Measurements from ENCODE around the gene JDP2. TPM values are rescaled to one million over a fixed set of nuclear protein-coding genes. Genes with fewer than 3 reads are reported as not detected.

Gene JDP2
- total and polyA plus RNA-seq, 2 of the 4 experiments (the other 2 are of a cell fraction), result 35.7 to 38.4 TPM

DNA sequence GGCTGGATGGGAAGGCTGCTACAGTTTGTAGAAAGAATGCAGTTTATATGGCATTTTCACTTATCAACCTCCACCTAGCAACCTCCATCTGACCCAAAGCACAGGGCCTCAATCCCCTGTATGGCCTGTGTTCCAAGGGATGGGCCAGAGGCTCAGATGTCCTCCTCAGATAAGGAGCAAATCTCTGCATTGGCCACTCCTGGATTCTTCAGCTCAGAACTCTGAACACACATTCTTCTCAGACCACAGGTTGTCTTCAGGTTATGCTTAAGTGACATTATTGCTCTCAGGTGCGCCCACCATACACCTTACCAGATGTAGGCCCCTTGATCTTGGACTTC is 47.9 kb upstream of the JDP2 start:
- Histone ChIP-seq H3K23ac (ENCODE audit: low read depth, low read length) (no peak overlapping the region), H3K56ac (ENCODE audit: extremely low read depth, insufficient read depth, low read length) (no peak overlapping the region), H2AK9ac (replicated peaks; ENCODE audit: low read depth, low read length, poor library complexity) (no peak overlapping the region), H3K18ac (ENCODE audit: low read depth, low read length) (no peak overlapping the region), H3K27me3 (ENCODE audit: control insufficient read depth, insufficient read depth, low read length) (peaks cover 30% of the 10 kb centered on the region), H3K9me1 (ENCODE audit: insufficient read depth, low read length) (no peaks in the 10 kb centered on the region), H4K20me1 (ENCODE audit: insufficient read depth, low read length) (no peaks in the 10 kb centered on the region), H2BK20ac (ENCODE audit: low read depth, low read length) (no peak overlapping the region), H2BK120ac (ENCODE audit: low read depth, low read length) (no peak overlapping the region), H4K5ac (ENCODE audit: low read depth, low read length) (no peak overlapping the region), H3K79me1 (ENCODE audit: low read depth in 1 of 2, low read length in 2 of 2) (no peaks in the 10 kb centered on the region), H2AFZ (replicated peaks; ENCODE audit: low read length, poor library complexity) (no peak overlapping the region), H3K9me3 (ENCODE audit: control insufficient read depth, insufficient read depth, low read length) (0 out of 2 replicates have a peak, but pooled peaks cover 2% of the 10 kb centered on the region), H3K4me1 (ENCODE audit: control insufficient read depth, insufficient read depth, low read length) (no peaks in the 10 kb centered on the region), H4K91ac (ENCODE audit: insufficient read depth, low read depth, low read length) (no peak overlapping the region), H3K4me3 (ENCODE audit: insufficient read depth, low read depth, low read length) (no peak overlapping the region), H3K4ac (ENCODE audit: low read depth, low read length) (no peak overlapping the region), H3K4me2 (ENCODE audit: low read depth, low read length) (no peak overlapping the region), H3K14ac (replicated peaks; ENCODE audit: low read depth, low read length) (no peak overlapping the region), H2BK5ac (ENCODE audit: low read depth, low read length, poor library complexity, severe bottlenecking) (no peak overlapping the region), H4K8ac (ENCODE audit: low read depth in 2 of 2, low read length in 2 of 2) (no peak overlapping the region), H3K36me3 (ENCODE audit: control insufficient read depth, insufficient read depth, low read length) (no peaks in the 10 kb centered on the region), H2AK5ac (ENCODE audit: low read depth, low read length) (no peak overlapping the region), H3K27ac (ENCODE audit: insufficient read depth, low read length) (no peak overlapping the region), H2BK15ac (ENCODE audit: low read depth, low read length) (no peak overlapping the region), H3K9ac (ENCODE audit: low read depth, low read length) (no peak overlapping the region)
- no CpG with 5 or more reads among the region's 1 CpG for WGBS, 2 experiments (ENCODE audit: extremely low coverage in 2 of 2, insufficient read length in 1 of 2)
- ChIA-PET POLR2A (ENCODE audit: unreplicated experiment) (no interaction called here), CTCF (no interaction called here)
- DNase-seq (no peak), ATAC-seq (ENCODE audit: low read depth) (no peak)
- no TSS peak for BruUV-seq (replicated peaks)
- TF ChIP-seq MAZ (IDR thresholded peaks at IDR 0.05; ENCODE audit: borderline replicate concordance, low read depth, low read length) (no peak), CHD1 (IDR thresholded peaks at IDR 0.05; ENCODE audit: low read depth, low read length) (no peak), SMC3 (IDR thresholded peaks at IDR 0.05; ENCODE audit: low read depth, low read length) (no peak), FOS (IDR thresholded peaks at IDR 0.05; ENCODE audit: low read depth, low read length) (no peak), RFX5 (IDR thresholded peaks at IDR 0.05; ENCODE audit: low read depth, low read length) (no peak), BHLHE40 (IDR thresholded peaks at IDR 0.05; ENCODE audit: low read depth, low read length) (no peak), MXI1 (IDR thresholded peaks at IDR 0.05; ENCODE audit: borderline replicate concordance, low read depth, low read length) (no peak), MAFK (IDR thresholded peaks at IDR 0.05; ENCODE audit: low read depth, low read length) (no peak), RAD21 (IDR thresholded peaks at IDR 0.05; ENCODE audit: low read length) (no peak)
- intact Hi-C loops (cut with micrococcal nuclease) (no loop called here), in situ Hi-C loops (cut with MboI; ENCODE audit: low sequenced_read_pairs) (no loop called here), dilution Hi-C loops (cut with HindIII; ENCODE audit: low sequenced_read_pairs, unreplicated experiment) (no loop called here)
